Endodermal cell (in vitro differentiated cells): ENCODE results near the gene GGT6. TPM values are rescaled to one million over a fixed set of nuclear protein-coding genes. Genes with fewer than 3 reads are reported as not detected.

Experiments used
- DNase-seq: peaks from one replicate; pipeline ENCODE4 v3.0.0-alpha.2; 2017
- H3K27ac ChIP-seq: 2 replicates; pipeline ENCODE4 v1.5.1; 2013; ENCODE audit warnings: mild to moderate bottlenecking, low read depth, low read length, moderate library complexity
- H3K27me3 ChIP-seq: 2 replicates; pipeline ENCODE4 v1.6.1; 2013; ENCODE audit warnings: mild to moderate bottlenecking, low read length, moderate library complexity; ENCODE audit not compliant: insufficient read depth, control insufficient read depth, poor library complexity, severe bottlenecking
- H3K36me3 ChIP-seq: 2 replicates; pipeline ENCODE4 v1.7.0; 2013; ENCODE audit warnings: mild to moderate bottlenecking, low read length, moderate library complexity; ENCODE audit not compliant: control insufficient read depth, insufficient read depth
- H3K4me1 ChIP-seq: one replicate; pipeline ENCODE4 v1.7.0; 2013; ENCODE audit warnings: low read length; ENCODE audit not compliant: control insufficient read depth, insufficient read depth
- H3K4me3 ChIP-seq: 2 replicates; pipeline ENCODE4 v1.5.1; 2013; ENCODE audit warnings: mild to moderate bottlenecking, low read length, moderate library complexity
- H3K9ac ChIP-seq: 2 replicates; pipeline ENCODE4 v1.6.1; 2013; ENCODE audit warnings: mild to moderate bottlenecking, low read length, moderate library complexity; ENCODE audit not compliant: poor library complexity, severe bottlenecking; ENCODE audit errors: extremely low read depth
- H3K9me3 ChIP-seq: 2 replicates; pipeline ENCODE4 v1.6.1; 2013; ENCODE audit warnings: mild to moderate bottlenecking, low read length, moderate library complexity; ENCODE audit not compliant: control insufficient read depth
- H3K27ac Mint-ChIP-seq: 2 replicates; pipeline ENCODE4 v1.8.0; 2020; ENCODE audit warnings: mixed read lengths
- H3K27me3 Mint-ChIP-seq: 2 replicates; pipeline ENCODE4 v1.8.0; 2021; ENCODE audit warnings: mild to moderate bottlenecking, mixed read lengths; ENCODE audit not compliant: insufficient read depth
- H3K36me3 Mint-ChIP-seq: 2 replicates; pipeline ENCODE4 v1.8.0; 2020; ENCODE audit warnings: low read depth, mixed read lengths
- H3K4me1 Mint-ChIP-seq: 2 replicates; pipeline ENCODE4 v1.8.0; 2020; ENCODE audit warnings: mixed read lengths
- H3K4me3 Mint-ChIP-seq: 2 replicates; pipeline ENCODE4 v1.8.0; 2020; ENCODE audit warnings: mild to moderate bottlenecking, moderate library complexity, mixed read lengths
- H3K9me3 Mint-ChIP-seq: 2 replicates; pipeline ENCODE4 v1.8.0; 2020; ENCODE audit warnings: mild to moderate bottlenecking, mixed read lengths
- WGBS, 2 experiments: methylation state at CpG; one replicate each; pipeline versions ENCODE4 v1.1.5 to v1.1.7; 2013; ENCODE audit warnings: missing lambda C conversion rate in 2 of 2, mixed read lengths in 1 of 2; ENCODE audit not compliant: insufficient coverage in 1 of 2, insufficient read length in 1 of 2; 5-methylcytosine and 5-hydroxymethylcytosine counted together
- total RNA-seq, 2 donors: library from RNA; stranded (reverse); fragmentation: NEBNext Ultra II Directional in 1 of 2; extraction: Animal tissue kit (Norgen Biotek cat#: 25700) in 1 of 2; gene quantifications; 2 replicates in 1 of 2; 3 replicates in 1 of 2; pipeline ENCODE4 v1.2.1, GENCODE V29; 2021
- TF ChIP-seq, protein P1 (sequence below): fragments of 200-600 bp; sonication (generic); conservative IDR thresholded peaks from 2 replicates; pipeline ENCODE4 v1.5.0; 2021; ENCODE audit warnings: antibody characterized with exemption, mild to moderate bottlenecking

GGT6 gene
- total RNA-seq, 2 donors from 2014 or later, result not detected

DNA sequence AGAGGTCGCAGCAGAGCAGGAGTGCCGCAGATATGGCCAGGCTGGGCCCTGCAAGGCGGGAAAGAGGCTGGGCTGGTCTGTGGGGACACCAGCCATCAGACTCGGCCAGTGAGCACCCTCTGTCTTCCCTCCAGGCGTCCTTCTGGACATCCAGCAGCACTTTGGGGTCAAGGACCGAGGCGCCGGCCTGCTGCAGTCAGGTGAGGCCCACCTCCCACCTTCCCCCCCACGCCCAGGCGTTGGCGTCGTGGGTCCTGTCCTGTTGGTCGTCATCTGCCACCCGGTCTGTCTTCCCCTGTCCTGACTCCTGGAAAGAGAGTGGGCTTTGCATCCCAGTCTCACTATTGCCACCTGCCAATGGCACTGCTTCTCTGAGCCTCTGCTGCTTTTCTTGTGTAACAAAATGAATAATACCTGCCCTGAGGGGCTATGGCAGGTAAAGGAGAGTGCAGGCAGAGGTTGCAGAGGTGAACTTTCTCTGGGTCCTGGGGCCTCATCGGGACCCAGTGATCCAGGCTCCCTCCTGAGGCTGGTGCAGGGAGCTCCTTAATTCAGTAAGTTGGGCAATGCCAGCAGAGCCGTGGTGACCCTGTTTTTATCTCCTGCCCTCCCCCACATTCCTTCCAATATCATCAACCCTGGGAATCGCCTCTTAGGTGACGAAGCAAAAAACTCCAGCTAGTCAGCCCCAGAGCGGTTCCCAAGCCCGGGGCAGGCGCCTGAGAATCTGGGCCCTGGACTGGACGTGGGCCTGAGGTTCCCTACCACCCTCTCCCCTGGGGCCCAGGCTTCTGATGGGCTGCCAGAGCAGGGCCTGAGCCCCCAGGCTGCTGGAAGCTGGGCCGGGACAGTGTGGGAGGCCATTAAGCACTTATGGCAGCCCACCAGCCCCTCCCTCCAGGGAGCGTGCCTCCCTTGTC, 47.0 kb downstream of the GGT6 start:
- H3K27ac Mint-ChIP-seq, result no peak overlapping the region
- Histone ChIP-seq H3K27ac (no peak overlapping the region), H3K4me1 (no peaks in the 10 kb centered on the region), H3K9me3 (no peaks in the 10 kb centered on the region), H3K36me3 (no peaks in the 10 kb centered on the region), H3K9ac (no peak overlapping the region), H3K4me3 (no peak overlapping the region), H3K27me3 (no peaks in the 10 kb centered on the region)
- no peak overlapping the region for H3K4me3 Mint-ChIP-seq
- H3K4me1 Mint-ChIP-seq, result no peaks in the 10 kb centered on the region
- no peak for DNase-seq
- WGBS, 2 experiments, result 91 to 93% methylated on average over 11 to 24 of the region's 24 CpGs
- TF ChIP-seq, protein P1, sequence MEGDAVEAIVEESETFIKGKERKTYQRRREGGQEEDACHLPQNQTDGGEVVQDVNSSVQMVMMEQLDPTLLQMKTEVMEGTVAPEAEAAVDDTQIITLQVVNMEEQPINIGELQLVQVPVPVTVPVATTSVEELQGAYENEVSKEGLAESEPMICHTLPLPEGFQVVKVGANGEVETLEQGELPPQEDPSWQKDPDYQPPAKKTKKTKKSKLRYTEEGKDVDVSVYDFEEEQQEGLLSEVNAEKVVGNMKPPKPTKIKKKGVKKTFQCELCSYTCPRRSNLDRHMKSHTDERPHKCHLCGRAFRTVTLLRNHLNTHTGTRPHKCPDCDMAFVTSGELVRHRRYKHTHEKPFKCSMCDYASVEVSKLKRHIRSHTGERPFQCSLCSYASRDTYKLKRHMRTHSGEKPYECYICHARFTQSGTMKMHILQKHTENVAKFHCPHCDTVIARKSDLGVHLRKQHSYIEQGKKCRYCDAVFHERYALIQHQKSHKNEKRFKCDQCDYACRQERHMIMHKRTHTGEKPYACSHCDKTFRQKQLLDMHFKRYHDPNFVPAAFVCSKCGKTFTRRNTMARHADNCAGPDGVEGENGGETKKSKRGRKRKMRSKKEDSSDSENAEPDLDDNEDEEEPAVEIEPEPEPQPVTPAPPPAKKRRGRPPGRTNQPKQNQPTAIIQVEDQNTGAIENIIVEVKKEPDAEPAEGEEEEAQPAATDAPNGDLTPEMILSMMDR, result peak; percentile 25
- peaks cover 9% of the 10 kb centered on the region for H3K27me3 Mint-ChIP-seq
- H3K36me3 Mint-ChIP-seq, result no peaks in the 10 kb centered on the region
- H3K9me3 Mint-ChIP-seq, result no peaks in the 10 kb centered on the region

DNA sequence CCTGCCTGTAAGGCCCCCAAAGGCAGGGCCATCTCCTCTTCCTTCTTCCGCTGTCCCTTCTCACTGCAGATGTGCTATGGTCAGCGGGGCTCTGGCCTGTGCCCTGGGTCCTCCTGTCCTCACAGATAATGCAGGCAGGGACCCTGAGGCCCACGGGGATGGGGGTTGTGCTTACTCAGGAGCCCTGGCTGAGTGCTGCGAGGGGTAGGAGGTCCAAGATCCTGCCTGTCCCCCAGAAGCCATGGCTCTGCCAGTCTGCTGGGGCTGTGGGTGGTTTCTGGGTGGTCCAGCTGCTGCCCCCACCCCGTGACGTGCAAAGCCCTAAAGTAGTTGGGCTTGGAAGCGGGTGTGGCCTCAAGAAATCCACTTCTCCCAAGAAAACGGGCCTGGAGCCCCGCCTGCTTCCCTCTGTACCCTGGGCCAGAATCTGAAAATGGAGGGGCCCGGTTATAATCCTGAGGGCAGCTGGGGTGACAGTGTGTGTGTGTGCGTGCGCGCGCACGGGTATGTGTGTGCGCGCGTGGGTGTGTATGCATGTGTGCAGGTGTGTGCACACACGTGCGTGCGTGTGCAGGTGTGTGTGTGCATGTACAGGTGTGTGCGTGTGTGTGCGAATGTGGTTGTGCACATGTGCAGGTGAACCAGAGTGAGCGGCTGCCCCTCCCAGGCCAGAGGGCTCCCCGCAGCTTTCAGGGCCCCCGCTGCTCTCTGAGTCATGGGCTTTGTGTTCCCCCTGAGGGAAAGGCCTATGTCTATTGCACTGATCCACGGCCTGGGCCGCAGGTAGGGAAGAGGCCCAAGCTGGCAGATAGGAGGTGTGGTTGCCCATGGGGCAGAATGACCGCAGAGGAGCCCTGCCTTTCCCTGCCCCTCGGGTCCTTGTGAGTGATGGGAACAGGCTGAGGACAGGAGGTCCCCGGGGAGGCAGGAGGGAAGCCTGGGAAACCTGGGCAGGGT, 47.9 kb downstream of the GGT6 start:
- 94 to 96% methylated on average over 18 to 31 of the region's 31 CpGs for WGBS, 2 experiments
- Mint-ChIP-seq H3K4me1 (no peaks in the 10 kb centered on the region), H3K27me3 (peaks cover 9% of the 10 kb centered on the region), H3K9me3 (no peaks in the 10 kb centered on the region), H3K4me3 (no peak overlapping the region), H3K27ac (no peak overlapping the region), H3K36me3 (no peaks in the 10 kb centered on the region)
- Histone ChIP-seq H3K4me1 (no peaks in the 10 kb centered on the region), H3K4me3 (no peak overlapping the region), H3K36me3 (no peaks in the 10 kb centered on the region), H3K9me3 (no peaks in the 10 kb centered on the region), H3K27ac (no peak overlapping the region), H3K27me3 (no peaks in the 10 kb centered on the region), H3K9ac (no peak overlapping the region)
- no peak for DNase-seq
- TF ChIP-seq, protein P1, result no peak

DNA sequence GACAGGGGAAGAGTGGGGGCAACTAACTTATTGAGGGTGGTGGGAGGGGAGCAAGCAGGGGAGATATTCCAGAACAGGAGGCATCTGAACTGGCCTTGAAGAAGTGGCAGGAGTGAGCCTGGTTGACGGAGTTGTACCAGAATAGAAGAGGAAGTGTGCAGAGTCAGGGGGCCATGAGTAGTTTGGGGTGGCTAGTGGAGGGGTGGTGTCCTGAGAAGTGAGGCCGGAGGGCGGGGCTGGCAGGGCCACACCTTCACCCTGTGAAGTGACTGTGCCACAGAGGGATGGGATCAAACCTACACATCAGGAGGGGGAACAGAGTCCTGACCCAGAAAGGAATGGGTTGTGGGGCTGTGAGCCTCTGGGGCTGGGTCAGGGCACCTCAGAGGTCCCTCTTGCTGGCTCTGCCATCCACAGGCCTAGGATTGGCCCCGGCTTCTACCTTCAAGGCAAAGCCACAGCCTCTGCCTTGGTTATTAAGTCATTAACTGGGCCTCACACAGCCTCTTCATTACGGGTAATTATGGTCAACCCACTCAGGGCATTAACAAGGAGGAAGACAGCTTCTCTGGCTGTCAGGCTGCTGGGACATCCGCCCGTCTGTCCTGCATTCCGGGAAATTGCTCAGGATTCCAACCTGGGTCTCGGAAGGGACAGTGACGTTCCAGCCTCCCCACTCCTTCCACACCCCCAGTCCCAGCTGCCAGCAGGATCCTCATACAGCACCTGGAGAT, 49.0 kb downstream of the GGT6 start:
- no peak overlapping the region for H3K4me3 ChIP-seq
- Mint-ChIP-seq H3K9me3 (no peaks in the 10 kb centered on the region), H3K4me1 (no peaks in the 10 kb centered on the region), H3K4me3 (no peak overlapping the region), H3K27me3 (peaks cover 9% of the 10 kb centered on the region), H3K36me3 (no peaks in the 10 kb centered on the region), H3K27ac (no peak overlapping the region)
- TF ChIP-seq, protein P1, result no peak
- H3K27ac ChIP-seq, result no peak overlapping the region
- H3K9me3 ChIP-seq, result no peaks in the 10 kb centered on the region
- H3K27me3 ChIP-seq, result no peaks in the 10 kb centered on the region
- 89 to 93% methylated on average over 8 to 10 of the region's 10 CpGs for WGBS, 2 experiments
- no peak for DNase-seq
- H3K4me1 ChIP-seq, result no peaks in the 10 kb centered on the region
- H3K9ac ChIP-seq, result no peak overlapping the region
- no peaks in the 10 kb centered on the region for H3K36me3 ChIP-seq
